Femur (tissue), 1 donor: ENCODE data around the gene INO80D.
"Not testable (repeated sequence)": the region's sequence is repeated elsewhere in the genome, so short reads cannot be mapped to it uniquely, and the experiment has no call there.

ENCODE experiments used
- DNase-seq: peaks from one replicate; pipeline ENCODE4 v3.0.0-alpha.2; 2017

The INO80D gene

DNA sequence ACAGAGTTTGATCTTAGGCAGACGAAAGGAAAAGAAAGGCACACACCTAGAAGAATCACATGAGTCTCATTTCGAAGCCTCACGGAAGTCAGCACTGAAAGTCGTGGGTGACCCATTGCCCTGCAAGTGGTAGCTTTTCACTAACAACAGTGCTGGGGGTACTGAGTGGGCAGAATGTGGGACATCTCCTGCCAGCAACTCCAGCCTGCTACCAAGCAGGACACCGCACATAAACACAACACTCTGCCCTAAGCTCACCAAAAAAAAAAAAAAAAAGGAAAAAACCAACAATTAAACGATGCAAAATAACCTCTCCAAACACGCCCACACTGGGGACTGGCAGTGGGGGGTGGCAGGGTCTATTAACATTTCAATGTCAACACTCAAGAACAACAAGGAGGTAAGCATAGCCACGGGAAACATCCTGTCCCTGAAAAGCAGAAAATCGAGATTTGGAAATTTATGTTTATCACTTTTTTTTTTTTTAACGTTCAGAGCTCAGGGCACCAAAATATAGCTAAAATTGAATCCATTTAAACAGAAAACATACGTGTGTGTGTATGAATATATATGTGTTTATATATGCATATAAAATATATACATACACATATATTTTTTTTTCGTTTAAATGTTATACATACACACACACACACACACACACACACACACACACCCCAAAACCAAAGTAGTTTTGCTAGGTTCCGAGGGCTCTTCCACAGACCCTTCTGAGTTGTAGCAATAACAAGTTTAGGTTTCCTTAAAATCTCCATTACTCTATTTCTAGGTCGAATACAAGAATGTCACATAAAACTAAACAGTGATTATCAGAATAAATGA lies 2.2 kb downstream of the INO80D start:
- no peak for DNase-seq

- no peak for DNase-seq
These were observed 3.6 kb downstream of the INO80D start for GRCh38 chr2:206082298-206082843.

DNA sequence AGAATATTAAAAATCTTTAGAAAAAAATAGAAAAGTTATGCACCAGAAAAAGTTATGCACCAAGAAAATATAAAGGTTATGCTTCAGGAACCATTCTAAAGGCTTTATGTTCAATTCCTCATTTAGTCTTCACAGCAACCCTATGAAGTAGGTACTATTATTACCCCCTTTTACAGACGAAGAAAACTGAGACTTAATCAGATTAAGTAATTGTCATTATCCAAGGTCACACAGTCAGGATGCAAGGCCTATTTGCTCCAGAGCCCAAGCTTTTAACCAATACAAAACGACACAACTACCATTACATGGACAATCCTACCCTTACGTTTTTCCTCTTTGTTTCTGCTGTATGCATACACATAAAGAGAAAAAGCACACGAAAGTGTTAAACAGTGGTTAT lies 5.0 kb downstream of the INO80D start:
- no peak for DNase-seq

GRCh38 chr2:206079699-206080465 lies 6.1 kb downstream of the INO80D start:
- DNase-seq = no peak

- not testable (repeated sequence) for DNase-seq
These were observed 8.1 kb downstream of the INO80D start for GRCh38 chr2:206077879-206078278.

DNA sequence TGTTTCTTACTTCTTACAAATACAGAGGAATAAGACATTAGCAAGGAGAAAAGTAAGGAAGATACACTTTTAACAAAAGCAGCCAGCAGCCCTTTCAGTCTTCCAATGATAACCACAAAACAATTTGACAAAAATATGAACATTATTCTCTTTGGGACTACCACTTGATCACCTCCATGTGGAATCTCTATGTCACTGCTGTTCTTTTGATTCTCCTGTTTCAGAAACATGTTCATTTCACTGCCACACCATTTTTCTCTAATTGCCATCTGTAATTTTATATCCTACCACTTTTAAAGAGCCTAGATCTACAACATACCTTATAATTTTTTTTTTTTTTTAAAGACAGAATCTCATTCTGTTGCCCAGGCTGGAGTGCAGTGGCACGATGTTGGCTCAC lies 10.9 kb downstream of the INO80D start:
- DNase-seq = no peak

DNA sequence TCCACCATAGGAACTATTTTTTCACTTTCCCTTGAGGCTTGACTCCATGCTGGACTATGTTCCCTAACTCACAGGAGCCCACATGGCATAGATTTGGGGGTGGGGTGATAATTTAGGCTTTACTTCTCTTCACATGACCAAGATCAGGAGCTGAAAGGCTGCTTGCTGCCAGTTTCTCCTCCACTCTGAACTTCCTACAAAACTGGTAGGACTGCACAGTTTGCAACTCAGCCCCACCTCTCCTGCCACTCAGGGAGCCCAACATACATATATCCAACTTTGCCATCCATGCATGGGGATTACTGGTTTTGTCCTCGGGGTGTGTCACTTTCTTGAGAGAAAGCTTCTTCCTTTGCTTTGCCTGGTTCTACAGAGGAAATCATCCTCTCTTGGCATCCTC lies 14.2 kb downstream of the INO80D start:
- DNase-seq = no peak

- no peak for DNase-seq
These were observed 16.6 kb downstream of the INO80D start for GRCh38 chr2:206069417-206069816.

GRCh38 chr2:206068207-206068606 lies 17.8 kb downstream of the INO80D start:
- DNase-seq = no peak

GRCh38 chr2:206064077-206064476 lies 21.9 kb downstream of the INO80D start:
- no peak for DNase-seq

GRCh38 chr2:206063635-206064034 lies 22.3 kb downstream of the INO80D start:
- no peak for DNase-seq

DNA sequence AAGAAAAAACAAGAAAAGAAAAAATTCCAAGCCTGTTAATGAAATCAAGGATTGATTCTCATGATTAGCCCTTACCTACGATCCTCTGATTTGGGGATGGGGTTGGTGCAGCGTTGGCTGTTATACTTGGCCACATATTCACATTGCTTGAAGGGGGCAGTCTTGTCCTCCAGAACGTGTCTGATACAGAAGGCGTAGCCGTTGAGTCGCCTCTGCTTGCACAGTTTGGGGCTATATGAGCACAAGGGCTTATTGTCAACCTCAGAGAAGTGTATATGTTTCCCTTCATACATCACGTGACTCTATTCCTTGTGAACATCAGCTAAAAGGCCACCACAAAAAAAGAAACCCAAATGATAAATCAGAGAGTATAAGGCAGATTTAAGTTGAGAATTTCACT lies 23.2 kb downstream of the INO80D start:
- DNase-seq = no peak

DNA sequence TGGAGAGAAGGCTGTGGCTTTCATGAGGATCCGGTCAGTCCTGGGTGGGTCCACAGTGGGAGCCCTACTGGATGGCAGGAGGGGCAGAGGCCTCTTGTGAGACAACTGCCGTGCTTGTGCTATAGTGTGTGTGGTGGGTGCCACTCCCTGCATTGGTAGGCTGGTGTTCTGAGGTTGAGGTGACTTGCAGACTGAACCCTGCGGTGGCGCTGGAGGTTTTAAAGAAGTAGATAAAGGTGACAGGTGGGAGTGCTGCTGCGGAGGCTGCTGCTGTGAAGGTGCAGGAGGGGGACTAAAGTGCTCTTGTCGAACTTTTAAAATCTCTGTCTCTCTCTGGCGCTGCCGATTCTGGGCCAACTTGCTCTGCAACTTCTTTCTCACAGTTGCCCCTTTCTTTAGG lies 29.7 kb downstream of the INO80D start:
- DNase-seq = no peak

DNA sequence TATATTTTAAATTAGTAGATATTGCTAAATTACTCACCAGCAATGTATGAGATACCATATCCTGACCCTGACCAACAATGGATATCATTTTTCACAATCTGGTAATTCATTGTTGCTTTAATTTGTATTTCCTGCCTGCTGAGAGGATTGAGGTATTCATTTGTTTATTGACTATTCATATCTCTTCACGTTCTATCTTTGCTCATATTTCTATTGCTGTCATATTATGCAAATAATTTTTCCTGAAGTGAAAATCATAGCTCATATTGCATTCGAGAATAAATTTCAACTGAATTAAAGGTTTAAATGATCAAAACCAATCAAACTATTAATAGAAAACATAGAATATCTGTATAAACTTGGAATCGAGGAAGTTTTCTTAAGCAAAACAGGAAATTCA lies 31.0 kb downstream of the INO80D start:
- no peak for DNase-seq

GRCh38 chr2:206051912-206052311 lies 34.1 kb downstream of the INO80D start:
- DNase-seq = no peak

GRCh38 chr2:206049392-206049791 lies 36.6 kb downstream of the INO80D start:
- no peak for DNase-seq

GRCh38 chr2:206045251-206045650 lies 40.7 kb downstream of the INO80D start:
- no peak for DNase-seq

DNA sequence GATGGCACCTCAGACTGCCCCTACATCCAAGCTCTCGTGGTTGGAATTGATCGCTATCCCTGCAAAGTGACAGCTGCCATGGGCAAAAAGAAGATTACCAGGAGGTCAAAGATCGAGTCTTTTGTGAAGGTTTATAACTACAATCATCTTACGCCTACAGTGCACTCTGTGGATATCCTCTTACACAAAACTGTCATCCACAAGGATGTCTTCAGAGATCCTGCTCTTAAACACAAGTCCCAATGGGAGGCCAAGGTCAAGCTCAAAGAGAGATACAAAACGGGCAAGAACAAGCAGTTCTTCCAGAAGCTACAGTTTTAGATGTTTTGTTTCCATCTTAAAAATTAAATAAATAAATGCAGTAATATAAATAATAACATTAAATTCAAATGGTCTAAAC lies 45.4 kb downstream of the INO80D start:
- no peak for DNase-seq

DNA sequence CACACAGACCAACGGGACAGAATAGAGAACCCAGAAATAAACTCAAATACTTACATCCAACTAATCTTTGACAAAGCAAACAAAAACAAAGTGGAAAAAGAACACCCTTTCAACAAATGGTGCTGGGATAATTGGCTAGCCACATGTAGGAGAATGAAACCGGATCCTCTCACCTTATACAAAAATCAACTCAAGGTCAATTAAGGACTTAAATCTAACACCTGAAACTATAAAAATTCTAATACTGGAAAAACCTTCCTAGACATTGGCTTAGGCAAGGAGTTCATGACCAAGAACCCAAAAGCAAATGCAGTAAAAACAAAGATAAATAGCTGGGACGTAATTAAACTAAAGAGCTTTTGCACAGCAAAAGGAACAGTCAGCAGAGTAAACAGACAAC lies 50.6 kb downstream of the INO80D start:
- not testable (repeated sequence) for DNase-seq

GRCh38 chr2:206033452-206033851 lies 52.5 kb downstream of the INO80D start:
- not testable (repeated sequence) for DNase-seq

DNA sequence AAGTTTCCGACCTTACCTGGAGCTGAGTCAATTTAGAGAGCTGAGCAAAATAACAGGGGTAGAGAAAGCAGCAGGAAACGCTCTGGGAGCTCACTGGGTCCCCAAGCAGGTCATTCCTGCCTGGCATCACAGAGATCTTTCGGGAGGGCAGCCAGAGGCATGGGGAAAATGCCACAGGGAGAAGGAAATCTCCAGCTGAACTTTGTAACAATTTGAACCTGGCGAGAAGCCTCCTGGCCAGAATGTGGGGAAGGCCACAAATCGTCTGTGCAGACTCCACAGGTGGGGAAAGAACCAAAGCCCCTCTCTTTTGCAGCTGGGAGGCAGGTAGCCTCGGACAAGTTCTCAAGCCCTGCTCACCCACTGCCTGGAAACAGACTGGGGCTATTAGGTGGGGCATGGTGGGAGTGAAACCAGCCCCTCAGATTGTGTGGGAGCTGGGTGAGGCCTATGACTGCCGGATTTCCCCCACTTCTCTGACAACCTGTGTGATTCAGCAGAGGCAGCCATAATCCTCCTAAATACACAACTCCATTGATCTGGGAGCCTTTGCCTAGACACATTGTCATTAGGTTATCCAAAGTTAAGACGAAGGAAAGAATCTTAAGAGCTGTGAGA lies 53.9 kb downstream of the INO80D start:
- DNase-seq = no peak

DNA sequence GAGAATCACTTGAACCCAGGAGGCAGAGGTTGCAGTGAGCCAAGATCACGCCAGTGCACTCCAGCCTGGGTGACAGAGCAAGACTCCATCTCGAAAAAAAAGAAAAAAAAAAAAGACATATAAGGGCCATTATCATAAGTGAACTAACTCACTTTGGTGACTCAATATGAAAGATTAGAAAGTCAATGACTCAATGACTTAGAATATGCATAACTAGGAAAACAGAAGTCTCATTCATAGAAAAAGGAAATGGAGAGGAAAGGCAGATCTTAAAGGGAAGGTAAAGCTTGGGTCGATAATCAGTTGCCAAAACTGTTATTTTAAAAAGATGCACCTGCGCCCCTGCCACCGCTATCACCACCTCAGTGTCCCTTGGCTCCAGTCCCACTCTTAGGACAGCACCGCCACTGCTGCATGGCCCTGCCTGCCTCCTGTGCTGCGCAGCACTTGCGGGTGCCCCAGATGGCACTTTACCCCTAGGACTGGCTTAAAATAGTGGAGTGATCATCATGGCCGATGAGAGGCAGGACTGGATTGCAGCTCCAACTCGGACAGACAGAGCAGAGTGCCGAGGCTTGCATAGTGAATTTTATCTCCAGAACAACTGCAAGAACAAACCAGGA lies 54.7 kb downstream of the INO80D start:
- no peak for DNase-seq

GRCh38 chr2:206028101-206028500 lies 57.9 kb downstream of the INO80D start:
- no peak for DNase-seq
